ENCODE measurements around the gene MAP4K2.

The MAP4K2 gene

DNA sequence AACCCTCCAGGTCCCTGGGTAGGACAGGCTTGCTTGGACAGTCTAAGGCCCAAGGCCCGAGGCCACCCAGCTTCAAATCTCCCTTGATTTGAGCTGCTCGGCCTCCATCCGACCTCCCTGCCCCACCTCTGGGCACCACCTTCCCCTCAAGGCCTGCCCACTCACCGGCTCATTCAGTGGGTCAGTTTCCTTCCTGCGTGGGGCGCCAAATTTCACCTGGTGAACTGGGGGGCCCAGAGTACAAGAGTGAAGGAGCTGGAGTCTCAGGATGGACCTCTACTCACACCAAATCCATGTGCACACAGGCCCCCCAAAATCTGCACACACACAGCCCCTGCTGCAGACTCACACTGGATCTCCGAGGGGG lies 3.8 kb downstream of the MAP4K2 start:
- H3K27ac ChIP-seq = no peak overlapping the region
- TF ChIP-seq, protein P1, sequence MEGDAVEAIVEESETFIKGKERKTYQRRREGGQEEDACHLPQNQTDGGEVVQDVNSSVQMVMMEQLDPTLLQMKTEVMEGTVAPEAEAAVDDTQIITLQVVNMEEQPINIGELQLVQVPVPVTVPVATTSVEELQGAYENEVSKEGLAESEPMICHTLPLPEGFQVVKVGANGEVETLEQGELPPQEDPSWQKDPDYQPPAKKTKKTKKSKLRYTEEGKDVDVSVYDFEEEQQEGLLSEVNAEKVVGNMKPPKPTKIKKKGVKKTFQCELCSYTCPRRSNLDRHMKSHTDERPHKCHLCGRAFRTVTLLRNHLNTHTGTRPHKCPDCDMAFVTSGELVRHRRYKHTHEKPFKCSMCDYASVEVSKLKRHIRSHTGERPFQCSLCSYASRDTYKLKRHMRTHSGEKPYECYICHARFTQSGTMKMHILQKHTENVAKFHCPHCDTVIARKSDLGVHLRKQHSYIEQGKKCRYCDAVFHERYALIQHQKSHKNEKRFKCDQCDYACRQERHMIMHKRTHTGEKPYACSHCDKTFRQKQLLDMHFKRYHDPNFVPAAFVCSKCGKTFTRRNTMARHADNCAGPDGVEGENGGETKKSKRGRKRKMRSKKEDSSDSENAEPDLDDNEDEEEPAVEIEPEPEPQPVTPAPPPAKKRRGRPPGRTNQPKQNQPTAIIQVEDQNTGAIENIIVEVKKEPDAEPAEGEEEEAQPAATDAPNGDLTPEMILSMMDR (conservative IDR thresholded peaks at IDR 0.05) = no peak

GRCh38 chr11:64796757-64797541 lies 6.1 kb downstream of the MAP4K2 start:
- H3K27ac ChIP-seq = no peak overlapping the region
- TF ChIP-seq, protein P1 (conservative IDR thresholded peaks at IDR 0.05) = no peak

DNA sequence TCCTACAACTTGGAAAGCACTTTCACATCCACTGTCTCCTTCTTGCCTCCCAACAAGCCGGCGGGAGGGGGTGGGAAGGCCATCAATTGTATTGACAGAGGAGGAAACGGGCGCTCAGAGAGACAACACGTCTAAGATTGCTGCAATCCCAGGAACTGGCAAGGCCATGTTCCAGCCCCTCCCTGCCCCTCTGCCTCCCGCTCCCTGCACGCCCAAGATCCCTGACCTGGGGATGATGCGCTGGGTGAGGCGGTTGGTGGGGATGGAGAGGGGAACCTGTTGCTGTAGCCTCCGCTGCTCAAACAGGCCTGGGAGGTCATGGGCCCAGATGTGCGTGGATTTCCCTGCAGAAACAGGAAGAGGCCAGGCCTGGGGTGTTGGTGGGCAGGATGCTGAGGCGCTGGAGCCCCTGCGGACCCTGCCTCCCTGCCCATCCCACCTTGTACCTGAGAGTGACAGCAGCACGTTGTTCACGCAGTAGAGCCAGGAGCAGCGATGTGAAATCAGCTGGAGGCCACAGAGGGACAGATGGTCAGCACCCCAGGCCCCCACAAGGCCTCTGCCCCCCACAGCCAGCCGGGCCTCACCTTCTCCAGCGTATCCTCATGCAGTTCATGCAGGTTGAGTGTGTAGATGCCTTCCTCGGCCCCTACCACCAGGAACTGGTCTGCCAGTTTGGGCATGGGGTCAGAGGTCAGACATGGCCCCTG lies 6.8 kb downstream of the MAP4K2 start:
- TF ChIP-seq, protein P1 (conservative IDR thresholded peaks at IDR 0.05) = no peak
- no peak overlapping the region for H3K27ac ChIP-seq

DNA sequence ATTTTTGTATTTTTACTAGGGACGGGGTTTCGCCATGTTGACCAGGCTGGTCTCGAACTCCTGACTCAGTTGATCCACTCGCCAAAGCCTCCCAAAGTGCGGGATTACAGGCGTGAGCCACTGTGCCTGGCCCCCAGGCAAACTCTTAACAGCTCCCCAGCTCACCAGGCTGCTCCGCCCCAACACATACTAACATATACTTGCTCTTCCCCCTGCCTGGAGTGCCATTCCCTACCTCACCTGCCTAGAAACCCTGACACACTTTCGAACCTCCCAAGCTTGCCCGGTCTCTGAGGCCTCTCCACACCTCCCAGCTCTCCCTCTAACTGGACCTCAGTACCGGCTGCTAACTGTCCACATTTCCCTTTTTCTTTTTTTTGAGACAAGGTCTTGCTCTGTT lies 8.5 kb downstream of the MAP4K2 start:
- no peak overlapping the region for H3K27ac ChIP-seq
- TF ChIP-seq, protein P1 (conservative IDR thresholded peaks at IDR 0.05) = no peak

DNA sequence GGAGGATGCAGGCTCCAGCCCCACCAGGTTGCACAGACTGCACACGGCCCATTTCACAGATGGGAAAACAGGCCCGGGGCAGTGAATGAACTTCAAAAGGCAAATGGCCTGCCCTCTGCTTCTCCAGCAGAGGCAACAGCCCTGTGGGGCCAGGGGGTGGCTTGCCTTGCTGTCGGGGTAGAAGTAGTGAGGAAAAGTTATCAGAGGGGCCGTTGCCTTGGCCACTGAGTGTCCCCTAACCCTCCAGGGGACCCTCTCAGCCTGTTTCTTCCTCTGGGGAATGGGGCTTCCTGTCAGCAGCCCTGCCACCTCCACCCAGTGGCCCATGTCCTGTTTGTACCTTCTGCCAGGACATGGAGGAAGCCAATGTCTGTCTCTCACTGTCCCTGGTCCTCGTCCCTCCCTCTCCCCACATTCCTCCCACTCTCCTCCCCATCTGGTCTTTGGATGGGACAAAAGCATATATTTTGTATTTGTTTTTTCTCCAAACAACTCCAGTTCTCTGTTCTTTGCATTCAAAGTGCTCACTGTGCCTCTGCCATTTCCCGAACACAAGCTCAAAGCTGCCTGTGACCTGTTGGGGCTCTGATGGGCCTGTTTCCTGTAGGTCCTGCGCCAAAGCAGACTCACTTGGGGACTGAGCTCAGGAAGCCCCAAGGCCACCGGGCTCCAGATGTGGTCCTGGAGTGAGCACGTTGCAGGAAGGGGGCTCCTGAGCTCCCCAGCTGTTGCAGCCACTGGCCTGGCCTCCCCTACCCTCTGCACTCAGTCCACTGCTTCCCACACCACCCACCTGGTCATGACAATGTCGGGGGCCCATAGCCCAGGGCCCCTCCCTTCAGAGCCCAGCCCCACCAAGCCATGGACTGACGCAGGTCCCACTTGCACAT lies 9.5 kb downstream of the MAP4K2 start:
- no peak overlapping the region for H3K27ac ChIP-seq
- TF ChIP-seq, protein P1 (conservative IDR thresholded peaks at IDR 0.05) = no peak

DNA sequence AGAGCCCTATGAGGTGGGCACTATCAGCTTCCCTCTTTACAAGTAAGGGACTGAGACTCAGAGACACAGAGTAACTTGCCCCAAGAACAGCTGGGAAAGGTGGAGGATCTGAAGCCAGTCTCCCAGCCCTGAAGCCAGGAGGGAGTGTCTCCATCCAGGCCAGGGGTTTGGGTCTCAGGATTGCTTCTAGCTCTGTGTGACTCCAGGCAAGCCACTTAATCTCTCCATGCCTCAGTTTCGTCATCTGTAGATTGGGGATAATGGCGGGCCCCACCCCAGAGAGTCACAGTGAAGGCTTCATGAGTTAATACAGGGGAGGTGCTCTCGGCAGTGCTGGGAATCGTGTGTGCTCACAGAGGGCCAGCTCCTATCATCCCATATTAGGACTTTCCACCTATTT lies 10.5 kb downstream of the MAP4K2 start:
- H3K27ac ChIP-seq = no peak overlapping the region
- TF ChIP-seq, protein P1 (conservative IDR thresholded peaks at IDR 0.05) = no peak

- TF ChIP-seq, protein P1 (conservative IDR thresholded peaks at IDR 0.05) = no peak
- no peak overlapping the region for H3K27ac ChIP-seq
Measured at GRCh38 chr11:64791781-64792291, 11.2 kb downstream of the MAP4K2 start.
